Panc1 (cell line): ENCODE results near the gene IL17B. TPM values are rescaled to one million over a fixed set of nuclear protein-coding genes. Genes with fewer than 3 reads are reported as not detected.
A peak's percentile ranks its signal among the peaks of the same experiment; 100 is the strongest.

Source experiments
- ATAC-seq: fragments of 200-7000 bp; cut with Tn5 transposase; 2 replicates; pipeline ENCODE4 v1.9.1; 2020; ENCODE audit warnings: mild to moderate bottlenecking, moderate library complexity
- BruUV-seq: library from RNA; stranded (reverse); fragments of 400-500 nt; replicated peaks from 2 replicates; lab custom pipeline; 2021; lab: Mats Ljungman, UMichigan
- CTCF ChIA-PET: fragments of 300-600 bp; sonication (Branson Sonifier 250); formaldehyde crosslinking; loops from one replicate; lab custom pipeline; 2022; ENCODE audit warnings: antibody characterized with exemption; lab: Charles Lee
- POLR2A ChIA-PET: fragments of 300-600 bp; sonication (Branson Sonifier 250); formaldehyde crosslinking; loops from one replicate; lab custom pipeline; 2022; ENCODE audit warnings: antibody characterized with exemption; lab: Charles Lee
- DNase-seq: peaks from one replicate; pipeline ENCODE4 v3.0.0-alpha.2; 2010; ENCODE audit warnings: low read depth, low spot score
- H3K27ac ChIP-seq: 2 replicates; pipeline ENCODE4 v1.5.1; 2011; ENCODE audit warnings: mild to moderate bottlenecking, low read length, inconsistent platforms
- H3K27me3 ChIP-seq: fragments of 200-500 bp; sonication (Bioruptor generic); 2 replicates; pipeline ENCODE4 v1.6.0; 2014; ENCODE audit warnings: low read length, inconsistent platforms; ENCODE audit not compliant: control insufficient read depth, insufficient read depth
- H3K36me3 ChIP-seq: fragments of 200-500 bp; sonication (Bioruptor generic); 2 replicates; pipeline ENCODE4 v1.5.1; 2014; ENCODE audit warnings: inconsistent platforms, mild to moderate bottlenecking, low read length, moderate library complexity; ENCODE audit not compliant: control insufficient read depth, insufficient read depth
- H3K4me1 ChIP-seq: 2 replicates; pipeline ENCODE4 v1.5.1; 2011; ENCODE audit warnings: inconsistent platforms, mild to moderate bottlenecking, low read length, moderate library complexity; ENCODE audit not compliant: control insufficient read depth, insufficient read depth
- H3K4me3 ChIP-seq, 2 experiments: 2 replicates each; pipeline ENCODE4 v1.5.1; 2011 to 2012; ENCODE audit warnings: low read depth in 2 of 2, low read length in 2 of 2, mild to moderate bottlenecking in 2 of 2, inconsistent platforms in 1 of 2, moderate library complexity in 1 of 2
- H3K9me3 ChIP-seq: fragments of 200-500 bp; sonication (Bioruptor generic); 2 replicates; pipeline ENCODE4 v1.5.1; 2014; ENCODE audit warnings: low read depth, mild to moderate bottlenecking, inconsistent platforms, low read length, moderate library complexity; ENCODE audit not compliant: control insufficient read depth, insufficient read depth
- POLR2AphosphoS5 ChIP-seq: IDR thresholded peaks from 2 replicates; pipeline ENCODE4 v1.6.1; 2012; ENCODE audit warnings: mild to moderate bottlenecking, low read depth, low read length, moderate library complexity
- SIN3A ChIP-seq: IDR thresholded peaks from 2 replicates; pipeline ENCODE4 v1.6.1; 2012; ENCODE audit warnings: low read depth, mild to moderate bottlenecking, low read length, moderate library complexity, borderline replicate concordance; ENCODE audit not compliant: insufficient read depth
- TCF7L2 ChIP-seq: IDR thresholded peaks from 2 replicates; pipeline ENCODE4 v1.6.1; 2011; ENCODE audit warnings: mild to moderate bottlenecking, low read depth, low read length, inconsistent platforms
- in situ Hi-C: cut with HindIII; loops from 2 replicates; pipeline ENCODE4 v1.10.0; 2016; ENCODE audit warnings: low sequenced_read_pairs, low pct_unique_long_range_greater_than_20kb
- intact Hi-C: fragments of 100-400 bp; cut with micrococcal nuclease; formaldehyde crosslinking; loops from one replicate; pipeline ENCODE4 v1.10.0; 2022; ENCODE audit not compliant: unreplicated experiment
- total RNA-seq: library from RNA; stranded (reverse); gene quantifications from one replicate; pipeline ENCODE4 v1.2.1, GENCODE V29; 2021; ENCODE audit not compliant: unreplicated experiment
- TF ChIP-seq, protein P1 (sequence below), 2 experiments: IDR thresholded peaks; 2 replicates each; pipeline ENCODE4 v1.6.1; 2011 to 2012; ENCODE audit warnings: low read depth in 2 of 2, control low read depth in 1 of 2, low read length in 1 of 2, mild to moderate bottlenecking in 1 of 2, moderate library complexity in 1 of 2; ENCODE audit not compliant: insufficient read depth in 1 of 2
- TF ChIP-seq, protein P2 (sequence below): fragments of 450-650 bp; IDR thresholded peaks from 2 replicates; pipeline ENCODE4 v1.5.1; 2017; ENCODE audit warnings: mild to moderate bottlenecking

Gene IL17B
- total RNA-seq, 1 experiment from 2014 or later, result not detected

DNA sequence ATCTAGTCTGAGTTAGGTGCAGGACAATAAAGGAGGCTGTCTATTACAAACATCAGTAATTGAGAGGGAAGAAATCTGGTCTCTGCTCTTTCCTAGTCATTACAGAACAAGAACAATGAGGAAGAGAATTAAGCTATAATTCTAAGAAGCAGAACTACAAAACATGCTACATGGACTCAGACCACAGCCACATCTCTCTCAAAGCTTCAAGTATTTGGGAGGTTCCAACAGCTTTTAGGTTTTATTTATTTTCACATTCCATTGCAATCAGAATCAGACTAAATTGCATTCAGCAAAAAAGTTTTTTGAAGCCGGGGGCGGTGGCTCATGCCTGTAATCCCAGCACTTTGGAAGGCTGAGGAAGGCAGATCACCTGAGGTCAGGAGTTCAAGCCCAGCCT is 34.9 kb downstream of the IL17B start:
- Histone ChIP-seq H3K4me1 (peaks cover 7% of the 10 kb centered on the region), H3K9me3 (no peaks in the 10 kb centered on the region), H3K27me3 (no peaks in the 10 kb centered on the region), H3K36me3 (peaks cover 16% of the 10 kb centered on the region), H3K4me3 (peak overlapping the region; percentile 82 to 89), H3K27ac (peak overlapping the region; percentile 96)
- TF ChIP-seq SIN3A (no peak), POLR2AphosphoS5 (no peak), TCF7L2 (no peak)
- TF ChIP-seq, protein P1, sequence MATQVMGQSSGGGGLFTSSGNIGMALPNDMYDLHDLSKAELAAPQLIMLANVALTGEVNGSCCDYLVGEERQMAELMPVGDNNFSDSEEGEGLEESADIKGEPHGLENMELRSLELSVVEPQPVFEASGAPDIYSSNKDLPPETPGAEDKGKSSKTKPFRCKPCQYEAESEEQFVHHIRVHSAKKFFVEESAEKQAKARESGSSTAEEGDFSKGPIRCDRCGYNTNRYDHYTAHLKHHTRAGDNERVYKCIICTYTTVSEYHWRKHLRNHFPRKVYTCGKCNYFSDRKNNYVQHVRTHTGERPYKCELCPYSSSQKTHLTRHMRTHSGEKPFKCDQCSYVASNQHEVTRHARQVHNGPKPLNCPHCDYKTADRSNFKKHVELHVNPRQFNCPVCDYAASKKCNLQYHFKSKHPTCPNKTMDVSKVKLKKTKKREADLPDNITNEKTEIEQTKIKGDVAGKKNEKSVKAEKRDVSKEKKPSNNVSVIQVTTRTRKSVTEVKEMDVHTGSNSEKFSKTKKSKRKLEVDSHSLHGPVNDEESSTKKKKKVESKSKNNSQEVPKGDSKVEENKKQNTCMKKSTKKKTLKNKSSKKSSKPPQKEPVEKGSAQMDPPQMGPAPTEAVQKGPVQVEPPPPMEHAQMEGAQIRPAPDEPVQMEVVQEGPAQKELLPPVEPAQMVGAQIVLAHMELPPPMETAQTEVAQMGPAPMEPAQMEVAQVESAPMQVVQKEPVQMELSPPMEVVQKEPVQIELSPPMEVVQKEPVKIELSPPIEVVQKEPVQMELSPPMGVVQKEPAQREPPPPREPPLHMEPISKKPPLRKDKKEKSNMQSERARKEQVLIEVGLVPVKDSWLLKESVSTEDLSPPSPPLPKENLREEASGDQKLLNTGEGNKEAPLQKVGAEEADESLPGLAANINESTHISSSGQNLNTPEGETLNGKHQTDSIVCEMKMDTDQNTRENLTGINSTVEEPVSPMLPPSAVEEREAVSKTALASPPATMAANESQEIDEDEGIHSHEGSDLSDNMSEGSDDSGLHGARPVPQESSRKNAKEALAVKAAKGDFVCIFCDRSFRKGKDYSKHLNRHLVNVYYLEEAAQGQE (IDR thresholded peaks at IDR 0.05; ENCODE audit: insufficient read depth in 1 of 2, low read depth in 2 of 2, low read length in 1 of 2), result no peak
- TF ChIP-seq, protein P2, sequence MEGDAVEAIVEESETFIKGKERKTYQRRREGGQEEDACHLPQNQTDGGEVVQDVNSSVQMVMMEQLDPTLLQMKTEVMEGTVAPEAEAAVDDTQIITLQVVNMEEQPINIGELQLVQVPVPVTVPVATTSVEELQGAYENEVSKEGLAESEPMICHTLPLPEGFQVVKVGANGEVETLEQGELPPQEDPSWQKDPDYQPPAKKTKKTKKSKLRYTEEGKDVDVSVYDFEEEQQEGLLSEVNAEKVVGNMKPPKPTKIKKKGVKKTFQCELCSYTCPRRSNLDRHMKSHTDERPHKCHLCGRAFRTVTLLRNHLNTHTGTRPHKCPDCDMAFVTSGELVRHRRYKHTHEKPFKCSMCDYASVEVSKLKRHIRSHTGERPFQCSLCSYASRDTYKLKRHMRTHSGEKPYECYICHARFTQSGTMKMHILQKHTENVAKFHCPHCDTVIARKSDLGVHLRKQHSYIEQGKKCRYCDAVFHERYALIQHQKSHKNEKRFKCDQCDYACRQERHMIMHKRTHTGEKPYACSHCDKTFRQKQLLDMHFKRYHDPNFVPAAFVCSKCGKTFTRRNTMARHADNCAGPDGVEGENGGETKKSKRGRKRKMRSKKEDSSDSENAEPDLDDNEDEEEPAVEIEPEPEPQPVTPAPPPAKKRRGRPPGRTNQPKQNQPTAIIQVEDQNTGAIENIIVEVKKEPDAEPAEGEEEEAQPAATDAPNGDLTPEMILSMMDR, result no peak
- DNase-seq (no peak), ATAC-seq (no peak)
- ChIA-PET POLR2A (interaction anchor here (0.6 kb wide), 1 partner anchor 717 kb away, joined by 3 read pairs; no protein-coding TSS in a partner anchor), CTCF (no interaction called here)
- intact Hi-C loops (no loop called here), in situ Hi-C loops (no loop called here)
- BruUV-seq, result no TSS peak

GRCh38 chr5:149341876-149342275 is 37.2 kb downstream of the IL17B start:
- intact Hi-C loops, result no loop called here
- no peak overlapping the region for H3K27ac ChIP-seq
- DNase-seq, result no peak
- H3K4me3 ChIP-seq, result no peak overlapping the region
- no peaks in the 10 kb centered on the region for H3K9me3 ChIP-seq
- POLR2A ChIA-PET, result no interaction called here
- peaks cover under 1% of the 10 kb centered on the region for H3K4me1 ChIP-seq
- no peaks in the 10 kb centered on the region for H3K27me3 ChIP-seq
- TF ChIP-seq, protein P1 (IDR thresholded peaks at IDR 0.05; ENCODE audit: insufficient read depth in 1 of 2, low read depth in 2 of 2, low read length in 1 of 2), result no peak
- TF ChIP-seq SIN3A (no peak), POLR2AphosphoS5 (no peak), TCF7L2 (no peak)
- TF ChIP-seq, protein P2, result no peak
- in situ Hi-C loops, result no loop called here
- no peak for ATAC-seq
- CTCF ChIA-PET, result no interaction called here
- no peaks in the 10 kb centered on the region; the same call in 1 of the 2 replicates for H3K36me3 ChIP-seq
- no TSS peak for BruUV-seq
